ENCODE measurements around the gene PAXX.

The PAXX gene

DNA sequence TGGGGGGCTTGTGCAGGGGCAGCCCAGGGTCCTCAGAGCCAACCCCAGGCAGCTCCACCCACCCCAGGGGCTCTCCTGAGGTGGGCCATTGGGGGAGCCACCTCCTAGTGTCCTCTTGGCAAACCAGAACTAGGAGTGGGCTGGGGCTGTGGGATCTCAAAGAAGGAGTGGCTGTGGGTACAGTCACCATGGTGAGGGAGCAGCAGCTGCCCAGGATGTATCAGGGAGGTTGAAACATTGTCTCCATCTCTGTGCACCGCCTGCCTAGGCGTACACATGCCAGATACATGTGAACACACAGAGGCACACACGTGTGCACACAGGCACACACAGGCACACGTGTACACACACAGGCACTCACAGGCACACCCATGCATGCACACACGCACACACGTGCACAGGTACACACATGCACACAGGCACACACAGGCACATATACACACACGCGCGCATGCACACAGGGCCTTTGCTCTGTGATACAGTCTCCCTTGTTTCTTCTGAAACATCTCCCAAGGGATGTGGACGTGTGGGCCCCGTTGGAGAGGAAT is 29.4 kb upstream of the PAXX start:
- Histone ChIP-seq H3K27ac (no peak overlapping the region), H3K4me3 (no peak overlapping the region)
- no peak for DNase-seq (ENCODE audit: low spot score)
- TF ChIP-seq, protein P1, sequence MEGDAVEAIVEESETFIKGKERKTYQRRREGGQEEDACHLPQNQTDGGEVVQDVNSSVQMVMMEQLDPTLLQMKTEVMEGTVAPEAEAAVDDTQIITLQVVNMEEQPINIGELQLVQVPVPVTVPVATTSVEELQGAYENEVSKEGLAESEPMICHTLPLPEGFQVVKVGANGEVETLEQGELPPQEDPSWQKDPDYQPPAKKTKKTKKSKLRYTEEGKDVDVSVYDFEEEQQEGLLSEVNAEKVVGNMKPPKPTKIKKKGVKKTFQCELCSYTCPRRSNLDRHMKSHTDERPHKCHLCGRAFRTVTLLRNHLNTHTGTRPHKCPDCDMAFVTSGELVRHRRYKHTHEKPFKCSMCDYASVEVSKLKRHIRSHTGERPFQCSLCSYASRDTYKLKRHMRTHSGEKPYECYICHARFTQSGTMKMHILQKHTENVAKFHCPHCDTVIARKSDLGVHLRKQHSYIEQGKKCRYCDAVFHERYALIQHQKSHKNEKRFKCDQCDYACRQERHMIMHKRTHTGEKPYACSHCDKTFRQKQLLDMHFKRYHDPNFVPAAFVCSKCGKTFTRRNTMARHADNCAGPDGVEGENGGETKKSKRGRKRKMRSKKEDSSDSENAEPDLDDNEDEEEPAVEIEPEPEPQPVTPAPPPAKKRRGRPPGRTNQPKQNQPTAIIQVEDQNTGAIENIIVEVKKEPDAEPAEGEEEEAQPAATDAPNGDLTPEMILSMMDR (IDR thresholded peaks at IDR 0.05): no peak

DNA sequence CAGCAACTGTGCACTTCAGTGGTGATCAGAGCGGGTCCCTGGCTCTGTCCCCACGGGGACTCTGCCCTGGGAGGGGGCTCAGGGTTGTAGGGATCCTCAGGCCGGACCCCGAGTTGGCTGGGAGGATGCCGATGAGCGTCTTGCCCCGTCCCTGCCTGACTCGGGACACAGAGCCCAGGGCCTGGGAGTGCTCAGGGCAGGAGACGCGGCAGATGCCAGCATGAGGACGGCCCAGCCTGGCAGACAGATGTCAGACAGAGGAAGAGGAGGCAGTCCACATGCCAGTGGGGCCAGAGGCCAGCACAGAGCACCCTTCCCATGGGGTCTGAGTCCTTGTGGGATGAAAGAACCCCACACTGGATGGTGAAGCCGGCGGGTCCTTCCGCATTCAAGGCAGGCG is 28.9 kb upstream of the PAXX start:
- TF ChIP-seq, protein P1 (IDR thresholded peaks at IDR 0.05): no peak
- no peak for DNase-seq (ENCODE audit: low spot score)
- Histone ChIP-seq H3K27ac (peak overlapping the region in 1 of 2 donors; percentile 6), H3K4me3 (no peak overlapping the region)

DNA sequence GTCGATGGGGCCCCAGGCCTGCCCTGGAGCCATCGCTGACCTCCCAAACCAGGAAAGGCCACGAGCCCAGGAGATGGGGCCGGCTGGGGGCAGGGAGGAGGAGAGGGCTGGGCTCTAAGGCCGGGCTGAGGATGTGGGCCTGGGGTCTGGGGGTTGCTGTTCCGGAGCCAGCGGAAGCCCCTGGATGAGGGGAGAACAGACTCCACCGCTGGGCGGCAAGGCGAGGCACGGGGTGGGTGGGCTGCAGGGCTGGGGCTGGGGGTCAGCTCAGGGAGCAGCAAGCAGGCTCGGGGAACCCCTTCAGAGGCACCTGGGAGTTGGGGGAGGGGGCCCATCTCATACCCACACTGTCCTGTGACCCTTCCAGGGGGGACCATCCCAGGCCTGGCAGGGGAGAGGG is 28.5 kb upstream of the PAXX start:
- TF ChIP-seq, protein P1 (IDR thresholded peaks at IDR 0.05): no peak
- no peak for DNase-seq (ENCODE audit: low spot score)
- H3K4me3 ChIP-seq: no peak overlapping the region
- H3K27ac ChIP-seq: no peak overlapping the region

DNA sequence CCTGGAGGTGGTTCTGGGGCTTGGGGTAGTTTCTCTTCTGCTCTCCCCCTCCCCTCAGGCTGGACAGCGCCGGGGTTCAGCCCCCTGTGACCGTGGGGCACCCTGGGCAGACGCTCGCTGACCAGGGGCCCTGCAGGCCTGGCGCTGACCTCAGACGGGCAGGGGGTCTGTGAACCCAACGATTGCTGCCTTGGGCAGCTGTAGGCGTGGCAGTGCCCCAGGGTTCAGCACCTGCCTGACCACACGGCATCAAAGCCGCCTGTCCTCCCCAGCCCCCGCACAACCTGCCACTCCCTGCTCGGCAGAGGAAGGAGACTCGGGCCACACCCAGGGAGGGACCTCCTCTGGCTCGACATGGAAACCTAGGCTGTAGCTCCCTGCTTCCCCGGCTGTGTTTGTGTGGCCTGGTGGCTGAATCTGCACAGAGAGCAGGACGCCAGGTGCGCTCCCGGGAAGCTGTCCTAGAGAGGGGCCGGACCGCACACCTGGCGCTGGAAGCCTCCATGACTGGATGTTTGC is 28.0 kb upstream of the PAXX start:
- Histone ChIP-seq H3K4me3 (no peak overlapping the region), H3K27ac (no peak overlapping the region)
- DNase-seq (ENCODE audit: low spot score): no peak
- TF ChIP-seq, protein P1 (IDR thresholded peaks at IDR 0.05): no peak

DNA sequence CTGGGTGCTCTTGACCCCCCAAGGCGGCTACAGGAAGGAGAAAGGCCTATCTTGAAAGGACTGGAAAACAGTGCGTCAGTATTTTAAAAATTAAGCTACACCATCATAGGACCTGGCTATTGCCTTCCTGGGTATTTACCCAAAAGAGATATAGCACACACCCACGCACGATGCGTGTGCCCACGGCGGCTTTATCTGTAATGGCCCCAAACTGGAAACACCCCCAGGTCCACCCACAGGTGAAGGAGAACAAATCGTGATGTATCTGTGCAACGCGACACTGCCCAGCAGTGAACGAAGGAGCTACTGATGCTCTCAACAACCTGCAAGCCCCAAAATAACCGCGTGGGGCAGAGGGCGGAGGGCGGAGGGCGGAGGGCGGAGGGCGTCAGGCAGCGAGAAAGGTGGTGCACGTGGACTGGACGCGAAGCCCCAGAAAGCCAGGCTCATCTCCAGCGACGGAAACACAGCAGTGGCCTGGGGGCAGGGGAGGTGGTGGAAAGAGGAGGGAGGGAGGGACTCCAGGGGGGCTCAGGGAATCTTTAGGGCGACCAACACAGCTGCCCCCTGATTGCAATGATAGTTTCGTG is 27.3 kb upstream of the PAXX start:
- DNase-seq (ENCODE audit: low spot score): no peak
- TF ChIP-seq, protein P1 (IDR thresholded peaks at IDR 0.05): no peak
- Histone ChIP-seq H3K27ac (no peak overlapping the region), H3K4me3 (no peak overlapping the region)

DNA sequence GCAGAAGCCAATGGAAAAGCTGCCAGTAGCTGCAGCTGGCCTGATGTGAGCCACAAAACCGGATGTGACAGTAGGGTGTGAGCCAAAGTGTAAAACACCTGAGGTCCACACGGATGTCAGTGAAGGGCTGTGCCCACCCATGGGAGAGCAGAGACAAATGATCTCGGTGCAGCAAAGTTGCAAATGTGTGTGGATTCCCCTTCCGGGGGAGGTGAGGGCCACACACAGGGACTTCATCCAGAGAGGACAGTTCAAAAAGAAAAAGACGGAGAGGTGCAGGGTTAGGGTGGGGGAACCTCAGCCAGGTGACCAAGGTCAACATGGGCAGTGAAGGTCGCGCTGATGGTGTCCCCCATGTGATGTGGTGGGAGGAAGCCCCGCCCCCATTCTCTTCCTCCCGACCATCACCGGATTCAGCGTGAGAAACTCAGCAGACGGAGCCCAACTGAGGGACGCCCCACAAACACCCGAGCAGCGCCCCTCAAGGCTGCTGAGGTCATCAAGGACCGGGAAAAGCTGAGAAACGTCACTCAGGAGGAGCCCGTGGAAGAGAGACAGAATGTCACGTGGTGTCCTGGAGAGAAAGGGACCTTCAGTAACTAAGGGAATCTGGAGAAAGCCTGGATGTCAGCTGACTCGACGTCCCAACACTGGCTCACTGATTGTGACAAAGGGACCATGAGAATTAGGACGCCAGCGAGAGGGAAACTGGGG is 26.3 kb upstream of the PAXX start:
- Histone ChIP-seq H3K4me3 (peak overlapping the region; percentile 36), H3K27ac (no peak overlapping the region)
- TF ChIP-seq, protein P1 (IDR thresholded peaks at IDR 0.05): no peak
- no peak for DNase-seq (ENCODE audit: low spot score)
